NCI-H1105 (cell line): ENCODE results near the gene ZNF239.
"Not testable (repeated sequence)": the region's sequence is repeated elsewhere in the genome, so short reads cannot be mapped to it uniquely, and the experiment has no call there.

Experiments
- DNase-seq: peaks from one replicate; lab custom pipeline; 2025; lab: John Stamatoyannopoulos, UW

Gene ZNF239

GRCh38 chr10:43576580-43576979, 2.2 kb upstream of the ZNF239 start:
- no peak for DNase-seq

DNA sequence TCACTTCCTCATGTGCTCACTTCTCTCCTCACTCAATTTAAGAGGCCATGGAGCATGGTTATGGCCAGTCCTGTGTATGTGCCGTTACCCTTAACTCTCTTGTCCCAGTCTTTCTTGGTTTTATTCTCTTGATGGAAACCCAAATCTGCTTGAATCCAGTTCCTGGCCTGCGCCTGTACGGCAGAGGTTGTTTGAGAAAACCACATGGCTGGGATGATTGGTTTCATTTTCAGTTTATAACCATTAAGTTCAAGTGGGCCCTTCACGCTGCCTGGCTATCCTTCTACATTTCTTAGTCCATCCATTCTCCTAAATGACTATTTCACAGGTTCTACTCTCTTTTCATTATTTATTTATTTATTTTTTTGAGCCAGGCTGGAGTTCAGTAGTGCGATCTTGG, 1.6 kb upstream of the ZNF239 start:
- no peak for DNase-seq

DNA sequence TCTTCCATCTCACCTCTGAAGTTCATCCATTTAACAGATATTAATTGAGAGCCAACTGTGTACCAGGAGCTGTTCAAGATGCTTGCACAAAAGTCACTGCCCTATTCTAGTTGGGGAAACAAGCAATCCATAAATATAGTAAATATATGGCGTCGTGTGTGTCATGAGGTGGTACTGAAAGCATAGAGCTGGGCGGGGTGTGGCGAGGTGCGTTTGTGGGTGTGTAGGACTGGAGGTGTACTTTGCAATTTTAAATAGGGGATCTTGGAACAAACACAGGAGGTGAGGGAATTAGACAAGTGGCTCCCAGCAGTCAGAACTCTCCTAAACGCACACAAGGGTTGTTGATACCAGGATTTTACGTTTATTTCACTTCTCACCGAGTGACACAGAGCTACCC, 490 bp upstream of the ZNF239 start:
- DNase-seq: no peak

- DNase-seq: no peak
Measured at GRCh38 chr10:43573250-43574000, 991 bp downstream of the ZNF239 start.

DNA sequence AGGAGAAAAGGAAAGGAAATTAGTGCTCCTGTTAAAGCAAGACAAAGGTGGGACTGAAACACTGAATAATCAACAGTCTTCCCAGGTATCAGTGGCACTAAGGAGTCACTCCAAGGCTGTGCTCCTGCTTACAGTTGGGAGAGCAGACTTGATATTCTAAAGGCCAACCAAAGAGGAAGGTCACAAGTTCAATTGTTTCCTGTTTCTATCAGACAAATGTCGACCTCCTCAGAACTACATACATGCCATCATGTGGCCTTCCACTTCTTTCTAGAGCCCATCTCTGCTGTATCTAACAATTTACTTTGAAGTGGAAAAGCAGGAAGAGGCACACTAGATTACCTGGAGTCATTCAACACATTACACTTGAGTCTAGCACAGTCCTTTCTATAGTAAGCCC, 3.4 kb downstream of the ZNF239 start:
- no peak for DNase-seq

GRCh38 chr10:43569681-43570080, 4.7 kb downstream of the ZNF239 start:
- no peak for DNase-seq

DNA sequence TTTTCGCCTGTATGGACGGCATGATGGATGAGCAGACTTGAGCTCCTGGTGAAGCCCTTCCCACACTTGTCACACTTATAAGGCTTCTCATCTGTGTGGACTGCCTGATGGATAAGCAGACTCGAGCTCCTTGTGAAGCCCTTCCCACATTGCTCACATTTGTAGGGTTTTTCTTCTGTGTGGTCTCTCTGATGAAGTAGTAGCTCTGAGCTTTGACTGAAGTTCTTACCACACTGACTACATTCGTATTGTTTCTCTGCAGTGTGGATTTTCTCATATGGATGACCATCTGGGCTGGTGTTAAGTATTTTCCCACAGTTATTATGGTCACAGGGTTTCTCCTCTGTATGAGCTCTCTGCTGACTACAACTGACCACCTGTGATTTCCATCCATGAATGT, 17.2 kb downstream of the ZNF239 start:
- DNase-seq: no peak

- not testable (repeated sequence) for DNase-seq
Measured at GRCh38 chr10:43543746-43544145, 30.7 kb downstream of the ZNF239 start.

DNA sequence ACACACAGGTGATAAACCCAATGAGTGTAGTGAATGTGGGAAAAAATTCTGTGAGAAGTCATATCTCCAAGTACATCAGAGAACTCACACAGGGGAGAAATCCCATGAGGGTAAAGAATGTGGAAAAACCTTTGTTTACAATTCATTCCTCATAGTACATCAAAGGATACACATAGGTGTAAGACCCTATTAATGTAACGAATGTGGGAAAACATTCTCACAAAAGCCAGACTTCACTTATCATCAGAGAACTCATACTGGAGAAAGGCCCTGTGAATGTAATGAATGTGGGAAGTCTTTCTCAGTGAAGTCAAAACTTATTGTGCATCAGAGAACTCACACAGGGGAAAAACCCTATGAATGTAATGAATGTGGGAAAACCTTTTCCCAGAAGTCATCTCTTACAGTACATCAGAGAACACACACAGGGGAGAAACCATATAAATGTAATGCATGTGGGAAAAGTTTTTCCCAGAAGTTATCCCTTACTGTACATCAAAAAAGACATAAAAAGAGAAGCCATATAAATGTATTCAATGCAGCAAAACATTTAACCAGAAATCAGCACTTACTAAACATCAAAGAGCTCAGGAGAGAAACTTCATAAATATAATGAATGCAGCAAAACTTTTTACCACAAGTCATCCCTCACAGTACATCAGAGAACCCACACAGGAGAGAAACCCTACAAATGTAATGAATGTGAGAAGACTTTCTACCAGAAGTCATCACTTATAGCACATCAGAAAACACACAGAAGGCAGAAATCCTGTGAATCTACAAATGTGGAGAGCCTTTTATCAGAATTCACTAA, 49.8 kb downstream of the ZNF239 start:
- no peak for DNase-seq
